Caki2 (cell line): ENCODE results near the gene EML4. TPM values are rescaled to one million over a fixed set of nuclear protein-coding genes. Genes with fewer than 3 reads are reported as not detected.

ENCODE experiments used
- DNase-seq: peaks from one replicate; pipeline ENCODE4 v3.0.0-alpha.2; 2015; ENCODE audit warnings: low read depth
- in situ Hi-C: cut with HindIII; loops from 2 replicates; pipeline ENCODE4 v1.10.0; 2016; ENCODE audit warnings: low sequenced_read_pairs, low pct_unique_long_range_greater_than_20kb, mixed read lengths
- total RNA-seq: library from RNA; depleted of rRNA; stranded (reverse); fragments of >200 nt; shearing (Covaris generic); gene quantifications from 2 replicates; pipeline ENCODE4 v1.2.3, GENCODE V29; 2014; ENCODE audit warnings: low replicate concordance

The EML4 gene
- total RNA-seq, 1 experiment from 2014 or later = 55.0 TPM

DNA sequence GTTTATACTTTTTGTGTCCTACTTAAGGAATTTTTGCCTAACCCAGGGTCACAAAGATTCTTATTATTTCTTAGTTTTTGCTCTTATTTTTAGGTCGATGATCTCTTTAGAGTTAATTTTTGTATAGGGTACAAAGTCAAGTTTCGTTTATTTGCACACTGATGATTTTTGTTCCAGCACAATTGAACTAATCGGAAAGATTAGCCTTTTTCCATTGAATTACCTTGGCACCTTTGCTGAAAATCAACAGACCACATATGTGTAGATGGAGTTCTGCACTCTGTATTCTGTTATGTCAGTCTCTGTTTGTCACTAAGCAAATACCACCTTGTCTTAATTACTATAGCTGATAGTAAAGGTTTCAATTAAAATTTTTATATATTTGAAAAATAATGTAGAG is 18.7 kb downstream of the EML4 start:
- in situ Hi-C loops = no loop called here
- no peak for DNase-seq

DNA sequence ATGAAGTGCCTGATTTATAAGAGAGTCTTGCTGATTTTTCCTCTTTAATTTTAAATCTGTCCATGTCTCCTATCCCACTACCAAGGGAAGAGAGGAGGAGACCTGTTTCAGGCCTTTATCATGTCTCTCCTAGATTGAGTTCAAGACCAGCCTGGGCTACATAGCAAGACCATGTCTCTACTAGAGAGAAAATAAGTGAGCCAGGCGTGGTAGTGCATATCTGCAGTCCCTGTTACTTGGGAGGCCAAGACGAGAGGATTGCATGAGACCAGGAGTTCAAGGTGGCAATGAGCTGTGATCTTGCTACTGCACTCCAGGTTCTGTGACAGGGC is 20.0 kb downstream of the EML4 start:
- in situ Hi-C loops = no loop called here
- no peak for DNase-seq

DNA sequence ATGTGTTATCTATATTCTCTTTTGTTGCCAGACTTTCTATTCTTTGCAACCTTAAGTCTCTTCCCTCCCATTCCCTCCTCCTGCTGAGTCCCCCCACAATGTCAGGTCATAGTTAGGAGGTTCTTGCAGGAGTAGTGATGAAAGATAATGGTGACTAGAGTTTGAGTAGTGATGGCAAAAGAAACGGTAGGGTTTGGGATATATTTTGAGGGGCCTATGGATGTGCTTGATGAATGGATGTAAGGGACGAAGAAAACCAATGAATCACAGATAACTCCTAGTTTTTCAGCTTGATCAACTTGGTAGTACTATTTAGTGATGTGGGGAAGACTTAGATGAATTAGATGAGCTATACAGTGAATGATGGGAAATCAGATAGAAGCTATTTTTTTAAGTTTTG is 21.0 kb downstream of the EML4 start:
- in situ Hi-C loops = no loop called here
- DNase-seq = no peak

DNA sequence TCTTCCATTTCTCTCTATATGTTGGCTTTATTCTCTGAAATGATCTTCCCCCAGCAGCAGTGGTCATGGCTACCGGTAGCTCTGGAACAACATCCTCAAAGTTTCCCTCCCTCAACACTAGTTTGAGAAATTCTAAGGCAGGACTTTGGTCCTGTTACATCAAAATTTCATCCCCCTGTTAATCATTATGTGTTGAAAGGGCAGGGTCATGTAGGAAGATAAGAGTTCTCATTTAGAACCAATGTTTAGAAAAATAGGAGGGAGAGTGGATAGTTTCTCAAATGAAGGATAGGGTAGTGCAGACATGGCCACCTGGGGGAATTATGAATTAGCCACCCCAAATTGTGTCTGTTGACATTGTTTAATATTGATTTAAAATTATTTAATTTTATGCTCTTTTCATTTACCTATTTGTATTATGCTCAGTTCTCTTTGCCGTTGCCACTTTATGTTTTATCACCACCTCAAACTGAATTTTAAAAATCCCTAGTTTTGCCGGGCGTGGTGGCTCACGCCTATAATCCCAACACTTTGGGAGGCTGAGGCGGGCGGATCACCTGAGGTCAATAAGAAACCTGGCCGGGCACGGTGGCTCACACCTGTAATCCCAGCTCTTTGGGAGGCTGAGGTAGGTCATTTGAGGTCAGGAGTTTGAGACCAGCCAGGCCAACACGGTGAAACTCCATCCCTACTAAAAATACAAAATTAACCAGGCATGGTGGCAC is 22.3 kb downstream of the EML4 start:
- peak; percentile 54 for DNase-seq
- in situ Hi-C loops = no loop called here

DNA sequence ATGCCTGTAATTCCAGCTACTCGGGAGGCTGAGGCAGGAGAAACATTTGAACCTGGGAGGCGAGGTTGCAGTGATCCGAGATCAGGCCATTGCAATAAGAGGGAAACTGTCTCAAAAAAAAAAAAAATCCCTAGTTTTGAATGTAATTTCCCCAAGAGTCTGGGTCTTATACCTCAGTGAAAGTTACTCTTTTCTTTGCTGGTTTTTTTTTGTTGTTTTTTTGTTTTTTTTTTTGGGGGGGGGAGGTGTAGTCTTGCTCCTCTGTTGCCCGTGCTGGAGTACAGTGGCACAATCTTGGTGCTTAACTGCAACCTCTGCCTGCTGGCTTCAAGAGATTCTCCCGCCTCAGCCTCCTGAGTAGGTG is 22.8 kb downstream of the EML4 start:
- in situ Hi-C loops = no loop called here
- no peak for DNase-seq

DNA sequence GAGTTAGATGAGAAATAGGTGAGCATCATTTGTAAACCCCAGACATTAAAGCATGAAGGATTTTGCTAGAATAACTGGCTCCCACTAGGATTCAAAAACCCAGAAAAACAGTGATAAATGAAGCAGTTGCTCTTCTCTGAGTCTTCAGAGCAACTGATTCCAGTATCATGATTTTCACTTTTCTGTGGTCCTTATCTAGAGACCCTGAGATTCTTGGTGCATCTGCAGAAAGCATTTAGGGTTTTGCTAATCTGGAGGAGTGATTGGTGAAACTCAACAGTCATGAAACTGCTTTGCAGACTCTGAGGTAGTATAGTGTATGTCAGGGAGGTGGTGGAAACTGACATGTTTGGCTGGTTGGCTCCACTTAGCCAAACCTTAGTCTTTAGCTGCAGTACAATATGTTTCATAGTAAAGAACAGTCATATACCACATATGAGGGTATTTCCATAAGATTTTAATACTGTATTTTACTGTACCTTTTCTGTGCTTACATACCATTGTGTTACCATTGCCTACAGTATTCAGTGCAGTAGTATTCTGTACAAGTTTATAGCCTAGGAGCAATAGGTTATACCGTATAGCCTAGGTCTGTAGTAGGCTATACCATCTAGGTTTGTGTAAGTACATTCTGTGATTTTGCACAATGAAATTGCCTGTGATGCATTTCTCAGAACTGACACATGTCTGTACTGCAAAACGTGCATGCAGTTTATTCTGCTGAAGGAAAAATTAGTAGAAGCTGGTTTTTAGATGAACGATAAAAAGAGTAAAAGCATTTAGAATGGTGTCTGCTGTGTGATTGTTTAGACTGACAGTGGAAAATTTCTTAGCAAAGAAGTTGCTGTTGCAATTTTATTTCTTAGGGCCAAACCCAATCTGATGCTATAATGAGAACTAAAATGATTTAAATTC is 23.8 kb downstream of the EML4 start:
- in situ Hi-C loops = no loop called here
- DNase-seq = no peak

DNA sequence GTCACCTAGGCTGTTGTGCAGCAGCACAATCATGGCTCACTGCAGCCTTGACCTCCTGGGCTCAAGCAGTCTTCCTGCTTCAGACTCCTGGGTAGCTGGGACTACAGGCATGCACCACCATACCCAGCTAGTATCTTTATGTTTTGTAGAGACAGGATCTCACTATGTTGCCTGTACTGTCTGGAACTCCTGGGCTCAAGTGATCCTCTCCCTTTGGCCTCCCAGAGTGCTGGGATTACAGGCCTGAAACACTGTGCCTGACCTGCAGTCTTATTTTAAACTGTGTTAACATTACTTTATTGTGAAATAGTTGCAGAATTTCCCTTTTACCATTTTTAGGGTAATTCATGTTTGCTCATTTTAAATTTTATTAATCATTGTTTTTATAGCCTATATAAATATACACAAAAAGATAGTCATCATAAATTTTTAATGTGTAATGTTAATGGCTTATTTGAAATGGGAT is 24.6 kb downstream of the EML4 start:
- in situ Hi-C loops = no loop called here

DNA sequence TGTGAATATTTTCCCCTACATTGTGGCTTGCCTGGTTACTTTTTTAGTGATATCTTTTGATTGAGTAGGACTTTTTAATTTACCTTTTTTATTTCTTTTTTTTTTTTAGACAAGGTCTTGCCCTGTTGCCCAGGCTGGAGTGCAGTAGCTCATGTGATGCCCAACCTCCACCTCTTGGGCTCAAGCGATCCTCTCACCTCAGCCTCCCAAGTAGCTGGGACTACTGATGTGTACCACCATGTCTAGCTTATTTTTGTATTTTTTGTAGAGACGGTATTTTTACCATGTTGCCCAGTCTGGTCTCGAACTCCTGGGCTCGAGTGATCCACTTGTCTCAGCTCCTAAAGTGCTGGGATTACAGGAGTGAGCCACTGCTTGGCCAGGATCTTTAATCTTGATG is 25.3 kb downstream of the EML4 start:
- DNase-seq = no peak
- in situ Hi-C loops = no loop called here

More for the DNA sequence above, 24.6 kb downstream of the EML4 start:
- peak; percentile 32 for DNase-seq

DNA sequence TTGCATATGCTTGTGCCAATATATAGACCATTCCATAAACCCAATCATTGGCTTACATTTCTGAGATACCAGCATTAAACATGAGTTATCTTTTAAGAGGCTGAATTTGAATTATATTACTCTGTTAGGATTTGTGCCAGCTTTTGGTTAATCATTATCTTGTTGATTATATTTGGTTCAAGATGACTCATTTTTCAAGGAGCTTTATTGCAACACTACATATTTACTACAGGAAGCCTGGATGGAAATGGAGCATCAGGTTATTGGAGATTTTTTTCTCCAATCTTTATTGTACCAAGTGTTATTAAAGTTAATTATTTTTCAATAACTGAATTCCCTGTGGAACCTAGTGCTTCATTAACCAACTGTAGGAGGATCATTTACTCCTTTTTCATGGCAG is 26.4 kb downstream of the EML4 start:
- in situ Hi-C loops = no loop called here
- peak; percentile 66 for DNase-seq

DNA sequence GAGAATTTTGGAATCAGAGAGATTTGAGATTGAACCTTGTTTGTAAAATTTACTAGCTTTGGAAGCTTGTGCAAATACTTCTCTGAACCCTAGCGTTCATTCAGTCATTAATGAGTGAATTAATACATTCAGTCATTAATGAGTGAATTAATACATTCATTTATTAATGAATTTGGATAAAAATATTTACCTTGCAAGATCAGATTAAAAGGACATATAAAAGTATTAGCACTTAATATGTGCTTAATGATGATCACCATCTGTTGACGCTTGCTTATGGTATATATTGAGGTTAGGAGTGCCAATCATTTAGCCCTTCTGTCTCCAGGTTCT is 26.9 kb downstream of the EML4 start:
- in situ Hi-C loops = no loop called here
- DNase-seq = no peak

DNA sequence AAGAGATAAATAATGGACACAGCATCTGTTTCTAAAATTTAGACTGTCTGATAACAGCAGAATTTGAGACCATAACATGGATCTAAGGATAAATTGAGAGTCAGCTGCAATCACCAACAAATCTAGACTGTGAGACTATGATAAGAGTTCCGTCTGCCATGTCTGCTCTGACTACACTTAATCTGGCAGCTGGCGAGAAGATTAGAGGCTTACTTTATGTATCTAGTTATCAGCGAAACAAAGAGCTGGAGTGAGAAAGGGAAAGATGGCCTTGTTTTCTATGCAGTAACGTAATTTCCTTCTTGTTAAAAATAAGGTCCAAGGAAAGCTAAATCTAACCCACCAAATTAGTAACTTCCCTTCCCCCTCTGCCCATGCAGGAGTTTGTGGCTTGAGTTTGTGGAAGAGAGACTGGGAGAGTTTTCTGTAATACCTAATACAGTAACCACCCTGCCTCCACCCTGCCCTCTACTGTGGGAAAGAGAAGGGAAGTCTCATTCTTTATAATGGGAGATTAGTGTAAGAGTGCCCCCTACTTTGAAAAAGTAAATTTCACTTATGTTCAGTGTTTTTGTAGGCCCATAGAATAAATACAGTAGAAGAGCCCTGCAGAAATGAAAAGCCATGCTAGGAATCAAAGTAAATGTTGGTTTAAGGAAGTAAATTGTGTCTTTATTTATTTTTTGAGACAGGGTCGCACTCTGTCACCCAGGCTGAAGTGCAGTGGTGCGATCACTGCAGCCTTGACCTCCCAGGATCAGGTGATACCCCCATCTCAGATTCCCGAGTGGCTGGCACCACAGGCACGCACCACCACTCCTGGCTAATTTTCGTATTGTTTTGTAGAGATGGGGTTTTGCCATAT is 27.5 kb downstream of the EML4 start:
- DNase-seq = peak; percentile 87
- in situ Hi-C loops = no loop called here

DNA sequence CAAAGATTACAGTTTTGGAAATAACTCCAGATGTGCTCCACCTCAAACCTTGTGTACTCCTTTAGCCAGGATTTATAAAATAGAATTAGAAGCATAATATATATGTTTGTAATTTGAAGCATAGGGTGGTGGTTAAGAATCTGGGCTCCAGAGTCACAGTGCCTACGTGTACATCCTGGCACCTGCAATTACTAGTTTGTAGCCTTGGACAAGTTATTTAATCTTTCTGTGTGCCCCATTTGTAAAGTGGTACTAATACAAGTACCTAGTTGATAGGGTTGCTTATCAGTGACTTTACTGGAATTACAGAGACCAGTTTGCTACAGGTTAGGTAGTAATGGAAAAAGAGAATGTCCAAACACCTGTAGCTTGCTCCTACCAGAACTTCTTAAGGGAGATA is 28.6 kb downstream of the EML4 start:
- in situ Hi-C loops = no loop called here
- DNase-seq = no peak

DNA sequence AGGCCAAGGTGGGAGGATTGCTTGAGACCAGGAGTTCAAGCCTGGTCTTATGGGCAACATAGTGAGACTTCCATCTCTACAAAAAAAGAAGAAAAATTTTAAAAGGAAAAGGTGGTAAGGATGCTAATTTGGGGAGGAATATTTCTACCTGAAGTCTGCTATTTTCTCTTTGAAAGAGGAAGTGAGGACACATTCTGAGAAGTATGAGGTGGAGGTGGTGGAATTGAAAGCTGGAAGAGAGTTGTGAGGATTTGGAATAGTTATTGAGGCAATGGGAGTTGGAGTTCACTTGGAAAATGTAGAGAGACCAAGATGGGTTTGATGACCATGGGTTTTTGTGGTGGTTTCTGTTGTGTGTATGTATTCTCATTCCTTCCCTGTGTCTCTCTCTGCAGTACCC is 29.3 kb downstream of the EML4 start:
- in situ Hi-C loops = no loop called here
- DNase-seq = no peak

DNA sequence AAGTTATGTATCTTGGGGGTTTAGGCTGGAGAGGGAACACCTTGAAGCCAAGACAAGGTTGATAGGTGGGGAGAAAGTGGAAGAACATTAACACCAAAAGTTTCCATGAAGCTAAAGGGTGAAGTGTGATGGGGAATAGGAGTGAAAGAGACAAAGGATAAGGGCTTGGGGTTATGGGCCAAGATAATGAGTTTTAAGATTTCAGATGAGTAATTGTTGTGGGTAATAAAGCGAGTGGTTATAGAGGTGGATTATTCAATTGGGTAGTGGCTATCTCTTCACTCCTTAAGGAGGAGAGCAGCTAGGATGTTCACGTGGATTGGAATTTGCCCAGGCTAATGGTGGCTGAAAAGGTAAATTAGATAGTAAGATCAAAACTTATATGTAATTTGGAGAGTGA is 29.8 kb downstream of the EML4 start:
- in situ Hi-C loops = no loop called here
- DNase-seq = no peak

DNA sequence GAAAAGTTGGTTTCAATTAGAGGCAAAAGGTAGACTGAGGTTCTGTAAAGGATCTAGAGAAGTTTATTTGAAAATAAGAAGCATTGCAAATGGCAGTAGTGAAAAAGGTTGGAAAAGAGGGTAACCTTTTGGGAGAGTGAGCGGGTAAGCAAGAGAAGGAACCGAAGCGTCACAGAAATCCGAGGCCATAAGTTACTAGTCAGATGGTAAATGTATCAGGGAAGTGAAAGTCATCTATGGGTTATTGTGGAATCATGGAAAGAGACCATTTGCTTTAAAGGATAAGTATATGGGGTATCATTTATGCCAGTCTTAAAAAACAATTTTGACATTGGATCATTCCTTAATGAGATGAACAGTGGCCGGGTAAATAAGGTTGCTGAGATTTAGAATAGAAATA is 30.5 kb downstream of the EML4 start:
- no peak for DNase-seq
- in situ Hi-C loops = no loop called here

DNA sequence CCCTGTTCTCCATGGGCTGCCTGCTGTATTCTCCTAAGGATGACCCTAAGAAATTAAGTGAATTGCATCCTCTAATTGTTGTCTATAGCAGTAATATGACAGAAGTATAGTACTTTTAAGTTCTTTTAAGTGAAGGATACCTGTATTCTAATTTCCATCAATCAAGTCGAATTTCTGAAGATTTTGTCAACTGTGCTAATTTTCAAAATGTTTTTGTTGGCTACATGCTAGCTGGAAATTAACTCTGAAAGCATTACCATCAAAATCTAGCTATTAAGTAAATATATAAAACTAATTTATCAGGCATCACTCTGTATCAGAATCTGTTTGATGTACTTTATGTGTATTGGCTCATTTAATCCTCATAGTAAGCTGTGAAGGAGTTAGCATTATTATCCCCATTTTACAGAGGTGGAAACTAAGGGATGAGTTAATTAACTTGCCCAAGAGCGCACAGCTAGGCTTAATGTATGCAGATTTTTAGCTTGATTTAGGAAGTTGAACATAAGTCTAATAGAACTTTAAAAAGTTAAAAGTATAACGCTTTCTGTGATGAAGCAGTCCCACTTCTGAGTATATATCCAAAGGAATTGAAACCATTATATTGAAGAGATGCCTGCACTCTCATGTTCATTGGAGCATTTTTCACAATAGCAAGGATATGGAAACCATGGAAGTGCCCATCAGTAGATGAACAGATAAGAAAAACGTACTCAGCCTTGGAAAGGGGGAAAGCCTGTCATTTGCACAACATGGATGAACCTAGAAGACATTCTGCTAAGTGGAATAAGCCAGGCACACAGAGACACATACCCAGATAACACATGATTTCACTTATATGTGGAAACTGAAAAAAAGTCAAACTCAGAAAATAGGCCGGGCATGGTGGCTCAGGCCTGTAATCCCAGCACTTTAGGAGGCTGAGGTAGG is 32.0 kb downstream of the EML4 start:
- in situ Hi-C loops = no loop called here
- DNase-seq = no peak

DNA sequence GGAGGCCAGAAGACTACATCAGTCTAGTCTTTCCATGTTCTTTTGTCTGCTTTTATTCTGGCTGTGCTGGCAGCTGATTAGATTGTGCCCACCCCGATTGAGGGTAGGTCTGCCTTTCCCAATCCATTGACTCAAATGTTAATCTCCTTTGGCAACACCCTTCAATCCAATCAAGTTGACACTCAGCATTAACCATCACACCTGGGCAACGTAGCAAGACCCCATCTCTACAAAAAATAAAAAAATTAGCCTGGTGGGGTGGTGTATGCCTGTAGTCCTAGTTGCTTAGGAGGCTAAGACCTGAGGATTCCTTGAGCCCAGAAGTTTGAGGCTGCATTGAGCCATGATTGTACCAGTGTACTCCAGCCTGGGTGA is 33.5 kb downstream of the EML4 start:
- no peak for DNase-seq
- in situ Hi-C loops = no loop called here

DNA sequence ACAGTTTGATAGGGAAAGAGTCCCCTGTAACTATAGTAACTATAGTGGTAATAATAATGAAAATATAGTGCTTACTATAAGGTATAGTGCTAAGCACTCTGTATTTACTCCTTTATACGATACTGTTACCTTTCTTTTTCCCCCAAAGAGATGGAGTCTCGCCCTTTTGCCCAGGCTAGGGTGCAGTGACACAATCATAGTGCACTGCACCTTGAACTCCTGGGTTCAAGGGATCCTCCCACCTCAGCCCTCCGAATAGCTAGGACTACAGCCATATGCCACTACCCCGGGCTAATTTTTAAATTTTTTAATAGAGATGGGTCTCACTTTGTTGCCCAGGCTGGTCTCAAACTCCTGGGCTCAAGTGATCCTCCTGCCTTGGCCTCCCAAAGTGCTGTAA is 34.6 kb downstream of the EML4 start:
- no peak for DNase-seq
- in situ Hi-C loops = no loop called here
